H1 (cell line): ENCODE data around the gene ARRDC2. TPM values are rescaled to one million over a fixed set of nuclear protein-coding genes. Genes with fewer than 3 reads are reported as not detected.

Source experiments
- TAF7 ChIP-seq: optimal IDR thresholded peaks from 2 replicates; pipeline ENCODE3; 2011; ENCODE audit warnings: low read depth, mild to moderate bottlenecking, inconsistent platforms, low read length, moderate library complexity, borderline replicate concordance
- TCF12 ChIP-seq: IDR thresholded peaks from 2 replicates; pipeline ENCODE4 v1.6.1; 2011; ENCODE audit warnings: low read depth, mild to moderate bottlenecking, low read length
- polyA plus RNA-seq, 7 experiments: library from polyadenylated mRNA; depleted of rRNA in 3 of 7; stranded (reverse) in 5 of 7; unstranded in 2 of 7; fragments of >200 nt in 5 of 7; fragments of 200-250 nt in 2 of 7; gene quantifications; 1 replicate in 5 of 7; 2 replicates in 1 of 7; 4 replicates in 1 of 7; pipeline versions ENCODE4 v1.2.1 to v1.2.3, GENCODE V29; 2011 to 2013; ENCODE audit warnings: missing spikeins in 2 of 7, mixed read lengths in 2 of 7
- total RNA-seq: library from RNA; stranded (reverse); fragmentation: NEBNext Ultra II Directional; extraction: Animal tissue kit (Norgen Biotek cat#: 25700); gene quantifications from 2 replicates; pipeline ENCODE4 v1.2.1, GENCODE V29; 2021
- TF ChIP-seq, protein P1 (sequence below): IDR thresholded peaks from 2 replicates; pipeline ENCODE4 v1.6.1; 2012; ENCODE audit warnings: low read length, inconsistent platforms

ARRDC2 gene
- total and polyA plus RNA-seq, 2 of the 8 experiments (the other 6 are each of a cell fraction or from before 2014, with no cell fraction given) = 5.4 to 6.9 TPM

GRCh38 chr19:17993076-17993813 lies 14.7 kb upstream of the ARRDC2 start (continued):
- TF ChIP-seq, protein P1, sequence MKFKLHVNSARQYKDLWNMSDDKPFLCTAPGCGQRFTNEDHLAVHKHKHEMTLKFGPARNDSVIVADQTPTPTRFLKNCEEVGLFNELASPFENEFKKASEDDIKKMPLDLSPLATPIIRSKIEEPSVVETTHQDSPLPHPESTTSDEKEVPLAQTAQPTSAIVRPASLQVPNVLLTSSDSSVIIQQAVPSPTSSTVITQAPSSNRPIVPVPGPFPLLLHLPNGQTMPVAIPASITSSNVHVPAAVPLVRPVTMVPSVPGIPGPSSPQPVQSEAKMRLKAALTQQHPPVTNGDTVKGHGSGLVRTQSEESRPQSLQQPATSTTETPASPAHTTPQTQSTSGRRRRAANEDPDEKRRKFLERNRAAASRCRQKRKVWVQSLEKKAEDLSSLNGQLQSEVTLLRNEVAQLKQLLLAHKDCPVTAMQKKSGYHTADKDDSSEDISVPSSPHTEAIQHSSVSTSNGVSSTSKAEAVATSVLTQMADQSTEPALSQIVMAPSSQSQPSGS = no peak
- TF ChIP-seq TAF7 = no peak
- TF ChIP-seq TCF12 = no peak
- TF ChIP-seq, all 59 proteins: peak for 0
